ENCODE results near the gene CCSER1.
"Not testable (repeated sequence)": the region's sequence is repeated elsewhere in the genome, so short reads cannot be mapped to it uniquely, and the experiment has no call there.

The CCSER1 gene

DNA sequence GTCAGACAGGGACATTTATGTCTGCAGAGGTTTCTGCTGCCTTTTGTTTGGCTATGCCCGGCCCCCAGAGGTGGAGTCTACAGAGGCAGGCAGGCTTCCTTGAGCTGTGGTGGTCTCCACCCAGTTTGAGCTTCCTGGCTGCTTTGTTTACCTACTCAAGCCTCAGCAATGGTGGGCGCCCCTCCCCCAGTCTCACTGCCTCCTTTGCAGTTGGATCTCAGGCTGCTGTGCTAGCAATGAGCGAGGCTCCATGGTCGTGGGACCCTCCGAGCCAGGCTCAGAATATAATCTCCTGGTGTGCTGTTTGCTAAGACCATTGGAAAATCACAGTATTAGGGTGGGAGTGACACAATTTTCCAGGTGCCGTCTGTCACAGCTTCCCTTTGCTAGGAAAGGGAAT lies 578.3 kb downstream of the CCSER1 start:
- DNase-seq (ENCODE audit: low read depth) = not testable (repeated sequence)

- DNase-seq (ENCODE audit: low read depth) = no peak
Observed at GRCh38 chr4:90715242-90715641, 588.0 kb downstream of the CCSER1 start.

- no peak for DNase-seq (ENCODE audit: low read depth)
Observed at GRCh38 chr4:90718931-90719330, 591.7 kb downstream of the CCSER1 start.

DNA sequence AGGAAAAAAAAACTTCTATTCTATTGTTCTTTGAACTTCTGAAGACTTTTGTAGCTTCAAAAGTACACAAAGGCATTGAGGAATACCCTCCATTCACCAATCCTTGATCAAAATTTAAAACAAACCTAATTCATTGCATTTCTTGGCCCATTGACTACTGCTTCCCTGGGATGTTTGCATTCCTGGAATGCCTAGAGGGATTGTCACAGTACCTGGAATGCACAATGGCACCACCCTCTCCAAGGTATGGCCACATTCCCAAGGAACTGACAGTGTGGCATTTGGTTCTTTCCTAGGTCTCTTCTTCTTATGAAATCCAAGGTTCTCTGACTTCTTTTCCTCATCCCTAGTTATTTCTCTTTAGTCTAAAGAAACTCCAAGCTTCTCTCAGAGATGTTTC lies 600.7 kb downstream of the CCSER1 start:
- no peak for DNase-seq (ENCODE audit: low read depth)

DNA sequence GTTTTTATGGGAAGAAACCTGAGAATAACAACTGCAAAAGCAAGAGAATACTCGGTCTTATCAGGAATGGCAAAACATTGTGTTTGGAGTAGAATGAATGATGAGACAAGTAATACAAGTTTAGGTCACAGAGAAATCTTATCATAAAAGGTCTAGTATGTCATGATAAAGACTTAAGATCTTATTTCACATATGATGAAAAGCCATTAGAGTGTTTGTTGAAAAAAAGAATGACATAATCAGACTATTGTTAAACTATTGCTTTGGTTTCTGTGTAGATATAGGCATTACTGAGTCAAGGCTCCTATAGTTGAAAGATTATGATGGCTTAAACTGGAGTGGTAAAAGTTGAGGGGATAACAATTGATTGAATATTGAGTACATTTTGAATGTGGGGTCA lies 603.6 kb downstream of the CCSER1 start:
- no peak for DNase-seq (ENCODE audit: low read depth)

DNA sequence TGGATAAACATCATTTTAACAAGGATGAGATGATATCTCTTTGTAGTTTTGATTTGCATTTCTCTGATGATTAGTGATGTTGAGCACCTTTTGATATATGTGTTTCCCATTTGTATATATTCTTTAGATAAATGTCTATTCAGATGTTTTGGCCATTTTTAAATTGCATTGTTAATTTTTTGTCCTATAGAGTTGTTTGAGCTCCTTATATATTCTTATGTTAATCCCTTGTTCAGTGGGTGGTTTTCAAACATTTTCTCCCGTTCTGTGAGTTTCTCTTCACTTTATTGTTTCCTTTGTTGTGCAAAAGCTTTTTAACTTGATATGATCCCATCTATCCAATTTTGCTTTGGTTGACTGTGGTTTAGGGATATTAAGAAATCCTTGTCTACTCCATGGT lies 606.0 kb downstream of the CCSER1 start:
- DNase-seq (ENCODE audit: low read depth) = no peak

- no peak for DNase-seq (ENCODE audit: low read depth)
Observed at GRCh38 chr4:90745176-90745575, 618.0 kb downstream of the CCSER1 start.

GRCh38 chr4:90753068-90753467 lies 625.9 kb downstream of the CCSER1 start:
- DNase-seq (ENCODE audit: low read depth) = no peak

DNA sequence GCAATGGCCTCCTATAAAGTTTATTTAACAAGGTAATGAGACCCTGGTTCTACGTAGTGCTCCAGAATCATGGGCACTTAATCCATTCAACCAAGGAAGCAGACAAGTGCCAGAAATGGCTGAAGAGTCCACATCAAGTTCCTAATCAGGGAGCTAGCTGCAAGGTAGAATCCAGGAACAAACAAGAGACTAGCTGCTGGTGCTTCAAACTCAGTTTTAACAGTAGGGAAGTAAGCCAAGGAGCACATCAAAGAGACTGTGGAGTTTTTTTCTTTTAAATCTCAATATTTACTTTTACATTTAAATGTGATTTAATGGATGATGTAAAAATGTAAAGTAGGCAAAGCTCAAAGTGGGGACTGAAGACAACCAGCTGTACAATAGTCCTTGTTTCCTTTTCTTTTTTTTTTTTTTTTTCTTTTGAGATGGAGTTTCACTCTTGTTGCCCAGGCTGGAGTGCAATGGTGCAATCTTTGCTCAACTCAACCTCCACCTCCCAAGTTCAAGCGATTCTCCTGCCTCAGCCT lies 630.4 kb downstream of the CCSER1 start:
- DNase-seq (ENCODE audit: low read depth) = no peak

GRCh38 chr4:90760059-90760458 lies 632.9 kb downstream of the CCSER1 start:
- DNase-seq (ENCODE audit: low read depth) = no peak

GRCh38 chr4:90766837-90767236 lies 639.6 kb downstream of the CCSER1 start:
- DNase-seq (ENCODE audit: low read depth) = no peak

DNA sequence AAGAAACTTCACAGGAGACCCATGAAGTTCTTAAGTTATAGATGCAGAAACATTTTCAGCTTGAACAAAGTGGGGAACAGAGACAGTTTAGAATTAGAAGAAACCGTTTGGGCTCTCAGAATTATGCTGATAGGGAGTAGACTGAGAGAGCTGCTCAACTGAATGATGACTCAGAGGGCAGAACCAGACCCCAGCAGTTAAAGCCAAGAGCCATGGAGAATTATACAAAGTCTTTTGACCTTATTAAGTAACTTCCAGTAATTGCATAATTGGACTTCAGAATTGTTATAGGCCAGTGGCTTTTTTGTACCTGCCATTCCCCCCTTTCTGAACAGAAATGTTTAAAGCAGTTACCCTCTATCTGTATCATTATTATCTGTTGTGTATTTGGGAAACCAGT lies 642.1 kb downstream of the CCSER1 start:
- no peak for DNase-seq (ENCODE audit: low read depth)

- DNase-seq (ENCODE audit: low read depth) = no peak
Observed at GRCh38 chr4:90780193-90780592, 653.0 kb downstream of the CCSER1 start.

- no peak for DNase-seq (ENCODE audit: low read depth)
Observed at GRCh38 chr4:90786602-90787001, 659.4 kb downstream of the CCSER1 start.

- DNase-seq (ENCODE audit: low read depth) = no peak
Observed at GRCh38 chr4:90792696-90793095, 665.5 kb downstream of the CCSER1 start.

- DNase-seq (ENCODE audit: low read depth) = no peak
Observed at GRCh38 chr4:90798948-90799347, 671.8 kb downstream of the CCSER1 start.

GRCh38 chr4:90799895-90800294 lies 672.7 kb downstream of the CCSER1 start:
- no peak for DNase-seq (ENCODE audit: low read depth)

DNA sequence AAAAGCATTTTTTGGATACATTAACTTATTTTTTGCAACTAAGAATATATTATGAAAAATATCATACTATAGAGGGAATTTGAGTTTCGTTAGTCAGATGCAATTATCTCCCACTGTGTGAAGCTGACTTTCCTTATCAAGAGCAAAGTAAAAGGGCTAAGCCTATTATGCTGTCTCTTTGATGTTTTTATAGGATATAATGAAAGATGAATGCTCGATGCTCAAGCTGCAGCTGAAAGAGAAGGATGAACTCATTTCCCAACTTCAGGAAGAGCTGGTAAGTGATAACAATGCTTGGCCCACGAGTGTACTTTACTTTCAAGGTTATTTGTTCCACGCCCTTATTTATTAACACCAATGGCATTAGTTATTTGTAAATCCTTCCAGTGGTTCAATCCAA lies 688.4 kb downstream of the CCSER1 start:
- DNase-seq (ENCODE audit: low read depth) = no peak

- DNase-seq (ENCODE audit: low read depth) = no peak
Observed at GRCh38 chr4:90816754-90817153, 689.6 kb downstream of the CCSER1 start.

DNA sequence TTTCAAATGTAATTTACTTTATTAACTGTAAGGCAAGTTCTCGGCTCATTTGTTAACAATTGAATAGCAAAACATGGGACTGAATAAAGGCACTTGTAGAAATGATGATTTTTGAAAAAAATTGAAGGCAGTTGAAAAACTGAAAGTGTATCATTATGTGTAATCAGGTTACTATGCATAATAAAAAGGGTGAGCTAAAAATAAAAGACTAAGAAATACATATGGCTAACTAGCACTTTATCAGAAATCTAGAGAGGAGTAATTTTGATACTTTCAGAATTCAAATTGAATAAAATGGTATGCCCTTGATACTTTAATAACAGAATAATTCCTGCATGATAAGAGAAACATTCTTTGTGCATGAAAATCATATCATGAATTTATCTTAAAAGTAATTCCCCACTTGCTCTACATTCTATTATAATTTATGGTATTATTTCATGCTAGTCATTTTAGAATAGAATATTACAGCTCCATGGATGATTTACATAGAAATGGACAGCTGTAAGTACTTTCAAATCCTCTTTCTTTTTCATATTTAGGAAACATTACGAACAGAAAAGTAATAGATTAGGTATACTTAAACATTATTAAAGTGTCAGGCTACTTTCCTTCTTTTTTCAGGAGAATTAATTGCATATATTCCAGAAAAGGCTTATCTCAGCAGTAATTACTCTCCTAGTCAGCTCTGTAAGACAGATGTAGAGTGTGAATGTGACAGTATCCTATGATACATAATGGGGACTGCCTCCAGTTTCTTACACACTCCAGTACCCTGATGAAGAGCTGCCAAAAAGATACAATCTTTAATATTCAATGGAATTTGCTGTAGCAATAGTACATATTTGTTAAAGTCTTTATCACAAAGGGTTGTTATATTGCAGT lies 697.3 kb downstream of the CCSER1 start:
- DNase-seq (ENCODE audit: low read depth) = no peak

- no peak for DNase-seq (ENCODE audit: low read depth)
Observed at GRCh38 chr4:90825849-90826248, 698.7 kb downstream of the CCSER1 start.

GRCh38 chr4:90833706-90834105 lies 706.5 kb downstream of the CCSER1 start:
- DNase-seq (ENCODE audit: low read depth) = no peak

DNA sequence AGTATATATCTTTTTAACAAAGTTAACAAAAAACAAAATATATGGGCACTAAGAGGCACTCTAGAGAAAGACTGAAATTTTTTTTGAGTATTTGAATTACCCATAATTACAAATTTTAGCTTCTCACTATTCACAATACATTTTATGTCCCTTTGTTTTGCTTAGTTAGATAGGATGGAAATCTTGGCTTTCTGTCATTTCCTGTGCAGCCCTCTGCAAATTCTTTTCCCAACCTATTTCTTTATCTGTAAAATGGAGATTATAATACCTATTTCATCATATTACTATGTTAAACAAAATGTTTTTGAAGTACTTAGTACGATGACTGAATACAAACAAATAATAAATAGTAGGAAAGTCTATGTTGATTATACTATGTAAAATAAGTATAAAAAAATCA lies 710.0 kb downstream of the CCSER1 start:
- DNase-seq (ENCODE audit: low read depth) = no peak

- DNase-seq (ENCODE audit: low read depth) = not testable (repeated sequence)
Observed at GRCh38 chr4:90838859-90839258, 711.7 kb downstream of the CCSER1 start.

All from T-helper 22 cell (primary cell).